ENCODE results near the gene ZCCHC7. TPM values are rescaled to one million over a fixed set of nuclear protein-coding genes. Genes with fewer than 3 reads are reported as not detected.

The ZCCHC7 gene
- total and polyA plus RNA-seq, 4 donors: 7.7 to 28.0 (median 12.6) TPM

DNA sequence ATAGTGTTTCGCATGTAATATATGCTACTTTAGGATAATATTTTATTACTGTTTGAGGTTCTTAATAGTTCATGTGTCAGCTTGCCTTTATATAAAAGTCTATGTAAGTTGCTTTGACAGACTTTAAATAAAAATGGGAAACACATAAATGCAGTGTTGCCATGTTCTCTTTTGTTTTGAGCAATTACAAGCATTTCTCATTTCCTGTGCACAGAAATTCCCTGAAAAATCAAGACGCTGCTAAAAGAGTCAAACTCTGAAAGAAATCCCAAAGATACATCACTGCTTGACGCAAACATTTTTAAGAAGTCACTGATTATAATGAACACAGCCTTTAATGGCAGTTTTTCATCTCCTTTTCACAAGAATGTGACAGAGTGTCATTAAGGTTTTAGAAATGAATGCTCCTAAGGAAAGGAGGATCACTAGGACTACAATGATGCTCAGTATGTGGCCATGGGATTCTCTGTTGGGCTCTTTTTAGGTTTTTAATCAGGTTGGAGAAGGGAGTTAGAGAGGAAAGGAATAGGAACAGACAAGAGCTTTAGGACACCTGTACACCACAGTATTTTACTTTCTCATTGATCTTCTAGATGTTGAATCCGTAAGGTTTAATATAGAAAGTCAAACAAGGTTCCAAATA is 29.4 kb downstream of the ZCCHC7 start:
- ATAC-seq (ENCODE audit: insufficient read depth, low FRiP score) (no peak), DNase-seq (no peak)
- TF ChIP-seq, protein P1, sequence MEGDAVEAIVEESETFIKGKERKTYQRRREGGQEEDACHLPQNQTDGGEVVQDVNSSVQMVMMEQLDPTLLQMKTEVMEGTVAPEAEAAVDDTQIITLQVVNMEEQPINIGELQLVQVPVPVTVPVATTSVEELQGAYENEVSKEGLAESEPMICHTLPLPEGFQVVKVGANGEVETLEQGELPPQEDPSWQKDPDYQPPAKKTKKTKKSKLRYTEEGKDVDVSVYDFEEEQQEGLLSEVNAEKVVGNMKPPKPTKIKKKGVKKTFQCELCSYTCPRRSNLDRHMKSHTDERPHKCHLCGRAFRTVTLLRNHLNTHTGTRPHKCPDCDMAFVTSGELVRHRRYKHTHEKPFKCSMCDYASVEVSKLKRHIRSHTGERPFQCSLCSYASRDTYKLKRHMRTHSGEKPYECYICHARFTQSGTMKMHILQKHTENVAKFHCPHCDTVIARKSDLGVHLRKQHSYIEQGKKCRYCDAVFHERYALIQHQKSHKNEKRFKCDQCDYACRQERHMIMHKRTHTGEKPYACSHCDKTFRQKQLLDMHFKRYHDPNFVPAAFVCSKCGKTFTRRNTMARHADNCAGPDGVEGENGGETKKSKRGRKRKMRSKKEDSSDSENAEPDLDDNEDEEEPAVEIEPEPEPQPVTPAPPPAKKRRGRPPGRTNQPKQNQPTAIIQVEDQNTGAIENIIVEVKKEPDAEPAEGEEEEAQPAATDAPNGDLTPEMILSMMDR (IDR thresholded peaks at IDR 0.05; ENCODE audit: control extremely low read depth, extremely low read depth): no peak
- no peak overlapping the region for H3K27ac ChIP-seq (ENCODE audit: low read depth in 1 of 2, low read length in 1 of 2)
- peaks cover 0 to 4% (median 0%) of the 10 kb centered on the region in 4 donors for H3K36me3 ChIP-seq (ENCODE audit: control insufficient read depth in 4 of 4, insufficient read depth in 4 of 4, low read length in 4 of 4)
- H3K4me3 ChIP-seq: no peak overlapping the region
- H3K9me3 ChIP-seq (ENCODE audit: control insufficient read depth in 4 of 4, insufficient read depth in 3 of 4, low read length in 3 of 4): no peaks in the 10 kb centered on the region
- H3K27me3 ChIP-seq (ENCODE audit: control insufficient read depth in 3 of 3, insufficient read depth in 3 of 3, low read length in 2 of 3): no peaks in the 10 kb centered on the region
- 74 to 85% methylated on average over 4 of the region's 4 CpGs for WGBS, 2 donors
- peaks cover 0 to 2% (median 0%) of the 10 kb centered on the region in 5 donors for H3K4me1 ChIP-seq (ENCODE audit: control insufficient read depth in 5 of 5, insufficient read depth in 5 of 5, low read length in 5 of 5)
- H3K9ac ChIP-seq (ENCODE audit: insufficient read depth in 1 of 2, low read length in 2 of 2): no peak overlapping the region

DNA sequence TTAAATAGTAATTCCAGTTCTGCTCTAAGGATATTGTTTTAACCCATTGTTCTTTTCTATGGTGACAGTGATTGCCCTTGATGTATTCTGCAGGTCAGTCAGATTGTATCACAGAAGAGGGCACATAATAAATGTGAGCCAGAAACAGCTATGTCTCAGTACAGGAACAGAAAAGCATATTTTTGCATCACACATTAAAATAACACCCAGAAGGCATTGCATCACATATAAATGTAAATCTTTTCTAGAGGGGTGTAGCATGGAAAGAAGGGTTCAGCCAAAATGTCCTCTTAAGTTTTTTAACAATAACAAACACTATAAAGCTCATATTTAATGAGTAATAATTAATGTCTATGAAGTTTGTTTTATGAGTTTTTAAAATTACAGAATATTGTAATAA is 30.0 kb downstream of the ZCCHC7 start:
- H3K9me3 ChIP-seq (ENCODE audit: control insufficient read depth in 4 of 4, insufficient read depth in 3 of 4, low read length in 3 of 4): no peaks in the 10 kb centered on the region
- no peaks in the 10 kb centered on the region for H3K27me3 ChIP-seq (ENCODE audit: control insufficient read depth in 3 of 3, insufficient read depth in 3 of 3, low read length in 2 of 3)

DNA sequence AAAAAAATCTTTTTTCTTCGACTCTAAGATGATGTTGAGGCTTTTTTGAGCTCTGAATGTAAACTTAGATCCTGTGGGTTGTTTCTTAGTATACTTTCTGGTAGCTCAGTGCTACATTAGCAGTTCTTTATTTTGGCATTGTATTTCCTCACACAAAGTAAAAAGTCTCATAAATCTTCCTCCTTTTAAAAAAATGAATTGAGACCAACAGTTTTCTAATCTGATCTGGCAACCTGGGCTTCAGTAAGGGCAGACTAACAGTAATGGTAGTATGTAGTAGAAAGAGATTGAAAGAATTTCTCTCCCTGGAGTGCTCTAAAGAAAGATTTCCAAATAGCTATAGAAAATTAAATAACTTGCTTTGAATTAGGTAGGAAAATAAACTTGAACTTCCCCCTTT is 31.4 kb downstream of the ZCCHC7 start:
- no peak overlapping the region for H3K9ac ChIP-seq (ENCODE audit: insufficient read depth in 1 of 2, low read length in 2 of 2)
- no peaks in the 10 kb centered on the region for H3K4me1 ChIP-seq (ENCODE audit: control insufficient read depth in 5 of 5, insufficient read depth in 5 of 5, low read length in 5 of 5)
- TF ChIP-seq, protein P1 (IDR thresholded peaks at IDR 0.05; ENCODE audit: control extremely low read depth, extremely low read depth): no peak
- no peaks in the 10 kb centered on the region for H3K9me3 ChIP-seq (ENCODE audit: control insufficient read depth in 4 of 4, insufficient read depth in 3 of 4, low read length in 3 of 4)
- WGBS, 2 donors: 35 to 50% methylated on average over 1 of the region's 1 CpG
- no peaks in the 10 kb centered on the region for H3K27me3 ChIP-seq (ENCODE audit: control insufficient read depth in 3 of 3, insufficient read depth in 3 of 3, low read length in 2 of 3)
- DNase-seq: no peak
- H3K27ac ChIP-seq (ENCODE audit: low read depth in 1 of 2, low read length in 1 of 2): no peak overlapping the region
- H3K36me3 ChIP-seq (ENCODE audit: control insufficient read depth in 4 of 4, insufficient read depth in 4 of 4, low read length in 4 of 4): peaks cover 0 to 4% (median 0%) of the 10 kb centered on the region in 4 donors
- H3K4me3 ChIP-seq: no peak overlapping the region
- ATAC-seq (ENCODE audit: insufficient read depth, low FRiP score): no peak

More for the DNA sequence above, 30.0 kb downstream of the ZCCHC7 start:
- Histone ChIP-seq H3K36me3 (ENCODE audit: control insufficient read depth in 4 of 4, insufficient read depth in 4 of 4, low read length in 4 of 4) (peaks cover 0 to 4% (median 0%) of the 10 kb centered on the region in 4 donors), H3K4me1 (ENCODE audit: control insufficient read depth in 5 of 5, insufficient read depth in 5 of 5, low read length in 5 of 5) (no peaks in the 10 kb centered on the region), H3K27ac (ENCODE audit: low read depth in 1 of 2, low read length in 1 of 2) (no peak overlapping the region), H3K4me3 (no peak overlapping the region), H3K9ac (ENCODE audit: insufficient read depth in 1 of 2, low read length in 2 of 2) (no peak overlapping the region)
- ATAC-seq (ENCODE audit: insufficient read depth, low FRiP score) (no peak), DNase-seq (no peak)
- TF ChIP-seq, protein P1 (IDR thresholded peaks at IDR 0.05; ENCODE audit: control extremely low read depth, extremely low read depth): no peak

DNA sequence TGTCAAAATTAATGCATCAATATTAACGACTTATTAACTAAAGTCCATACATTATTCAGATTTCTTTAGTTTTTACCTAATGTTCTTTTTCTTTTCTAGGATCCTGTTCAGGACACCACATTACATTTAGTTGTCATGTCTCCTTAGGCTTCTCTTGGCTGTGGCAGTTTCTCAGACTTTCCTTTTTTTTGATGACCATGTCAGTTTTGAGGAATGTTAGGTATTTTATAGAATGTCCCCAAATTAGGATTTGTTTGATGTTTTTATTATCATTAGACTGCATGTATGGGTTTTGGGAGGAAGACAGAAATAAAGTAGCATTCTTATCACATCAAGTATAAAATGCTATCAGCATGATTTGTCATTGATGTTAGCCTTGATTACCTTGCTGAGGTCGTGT is 32.0 kb downstream of the ZCCHC7 start:
- Histone ChIP-seq H3K36me3 (ENCODE audit: control insufficient read depth in 4 of 4, insufficient read depth in 4 of 4, low read length in 4 of 4) (peaks cover 0 to 4% (median 0%) of the 10 kb centered on the region in 4 donors), H3K27ac (ENCODE audit: low read depth in 1 of 2, low read length in 1 of 2) (no peak overlapping the region), H3K27me3 (ENCODE audit: control insufficient read depth in 3 of 3, insufficient read depth in 3 of 3, low read length in 2 of 3) (no peaks in the 10 kb centered on the region), H3K4me3 (no peak overlapping the region), H3K9ac (ENCODE audit: insufficient read depth in 1 of 2, low read length in 2 of 2) (no peak overlapping the region), H3K4me1 (ENCODE audit: control insufficient read depth in 5 of 5, insufficient read depth in 5 of 5, low read length in 5 of 5) (no peaks in the 10 kb centered on the region), H3K9me3 (ENCODE audit: control insufficient read depth in 4 of 4, insufficient read depth in 3 of 4, low read length in 3 of 4) (no peaks in the 10 kb centered on the region)
- ATAC-seq (ENCODE audit: insufficient read depth, low FRiP score) (no peak), DNase-seq (no peak)
- 81 to 85% methylated on average over 2 of the region's 2 CpGs for WGBS, 2 donors
- TF ChIP-seq, protein P1 (IDR thresholded peaks at IDR 0.05; ENCODE audit: control extremely low read depth, extremely low read depth): no peak

Measured in lung (tissue), 12 donors.